Left renal pelvis (tissue), 4 donors: ENCODE results near the gene TLE3. TPM values are rescaled to one million over a fixed set of nuclear protein-coding genes. Genes with fewer than 3 reads are reported as not detected.
"Not testable (repeated sequence)": the region's sequence is repeated elsewhere in the genome, so short reads cannot be mapped to it uniquely, and the experiment has no call there.

ENCODE experiments used
- DNase-seq, 4 donors: peaks; one replicate each; pipeline ENCODE4 v3.0.0-alpha.2; 2013; ENCODE audit warnings: low read depth in 4 of 4, low spot score in 3 of 4
- polyA plus RNA-seq, 4 donors: library from polyadenylated mRNA; unstranded; fragments of 120-200 nt; gene quantifications; one replicate each; pipeline ENCODE4 v1.2.1, GENCODE V29; 2013; ENCODE audit not compliant: insufficient read length in 4 of 4

The TLE3 gene
- 10 to 100 TPM; 31.3 to 46.5 (median 44.7) TPM for polyA plus RNA-seq

GRCh38 chr15:70097321-70098152, at the start of gene TLE3:
Gene TLE3, minus strand, starts transcription at chr15:70097917. Its CDS starts 1,119 bp downstream, at chr15:70096798.
- peak; percentile 94 to 96 (median 95) for DNase-seq

DNA sequence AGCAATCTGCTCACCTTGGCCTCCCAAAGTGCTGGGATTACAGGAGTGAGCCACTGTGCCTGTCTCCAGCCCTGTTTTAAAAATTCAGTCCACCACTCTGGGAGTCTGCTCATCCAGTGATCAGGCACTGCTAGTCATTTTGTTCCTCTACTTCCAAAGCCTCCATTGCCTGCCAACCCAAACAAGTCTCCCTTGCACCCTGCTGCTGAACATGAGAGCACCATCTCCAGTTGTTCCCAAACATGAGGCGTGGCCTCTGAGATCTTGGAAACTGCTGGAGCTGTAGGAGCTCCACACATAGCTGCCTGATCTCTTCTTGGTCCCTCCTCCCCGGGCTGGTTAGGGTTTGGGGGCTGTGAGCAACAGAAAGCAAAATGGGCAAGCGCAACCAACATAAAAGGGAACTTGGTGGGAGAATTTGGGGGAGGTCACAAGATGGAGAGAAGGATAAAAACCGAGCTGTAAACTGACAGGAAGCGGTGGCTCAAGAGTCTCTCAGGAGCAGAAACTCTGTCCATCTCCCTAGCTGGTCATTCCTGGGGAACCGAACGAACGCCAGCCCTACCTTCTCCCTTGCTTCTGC, 49.6 kb upstream of the TLE3 start:
- no peak for DNase-seq

- DNase-seq: no peak
These were observed 49.1 kb upstream of the TLE3 start for GRCh38 chr15:70146771-70147170.

GRCh38 chr15:70146162-70146561, 48.4 kb upstream of the TLE3 start:
- no peak for DNase-seq

GRCh38 chr15:70145261-70145660, 47.5 kb upstream of the TLE3 start:
- DNase-seq: no peak

DNA sequence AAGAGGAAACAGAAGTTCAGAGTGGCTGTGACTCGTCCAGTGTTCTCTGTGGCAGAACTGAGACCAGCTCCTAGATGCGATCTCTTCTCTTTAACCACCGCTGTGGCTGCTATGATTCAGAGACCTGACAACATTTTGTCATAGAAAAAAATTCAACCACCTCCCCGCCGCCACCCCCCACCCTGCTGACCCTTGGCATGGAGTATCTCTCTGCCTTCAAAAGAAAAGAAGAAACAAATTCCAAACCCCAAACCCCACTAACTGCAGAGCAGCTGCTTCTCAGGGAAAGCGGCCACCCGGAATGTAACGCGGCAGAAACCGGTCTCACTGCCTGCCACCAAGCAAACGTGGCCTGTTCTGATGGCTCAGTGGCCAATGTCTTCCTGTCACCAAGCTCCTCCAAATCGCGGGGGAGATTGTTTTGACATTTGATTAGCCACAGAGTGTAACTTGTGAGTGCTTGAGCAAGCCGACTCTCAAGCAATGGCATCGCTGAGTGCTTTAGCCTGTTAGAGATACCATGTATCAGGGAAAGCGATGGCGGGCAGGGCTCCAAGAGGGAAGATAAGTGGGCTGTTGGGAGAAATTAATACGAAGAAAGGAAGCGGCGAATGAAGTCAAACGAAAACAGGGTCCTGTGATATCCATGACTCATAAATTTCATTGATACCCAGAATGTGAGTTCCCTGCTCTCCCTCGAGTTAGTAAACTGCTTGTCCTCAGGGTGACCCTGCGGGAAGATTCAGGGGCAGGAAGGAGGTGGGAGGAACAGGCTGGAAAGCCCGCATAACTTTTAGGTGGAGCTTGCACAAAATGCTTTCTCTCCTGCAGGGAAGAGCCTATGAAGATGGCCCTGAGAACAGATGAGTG, 44.8 kb upstream of the TLE3 start:
- DNase-seq: no peak

- DNase-seq: no peak
These were observed 44.3 kb upstream of the TLE3 start for GRCh38 chr15:70142072-70142321.

DNA sequence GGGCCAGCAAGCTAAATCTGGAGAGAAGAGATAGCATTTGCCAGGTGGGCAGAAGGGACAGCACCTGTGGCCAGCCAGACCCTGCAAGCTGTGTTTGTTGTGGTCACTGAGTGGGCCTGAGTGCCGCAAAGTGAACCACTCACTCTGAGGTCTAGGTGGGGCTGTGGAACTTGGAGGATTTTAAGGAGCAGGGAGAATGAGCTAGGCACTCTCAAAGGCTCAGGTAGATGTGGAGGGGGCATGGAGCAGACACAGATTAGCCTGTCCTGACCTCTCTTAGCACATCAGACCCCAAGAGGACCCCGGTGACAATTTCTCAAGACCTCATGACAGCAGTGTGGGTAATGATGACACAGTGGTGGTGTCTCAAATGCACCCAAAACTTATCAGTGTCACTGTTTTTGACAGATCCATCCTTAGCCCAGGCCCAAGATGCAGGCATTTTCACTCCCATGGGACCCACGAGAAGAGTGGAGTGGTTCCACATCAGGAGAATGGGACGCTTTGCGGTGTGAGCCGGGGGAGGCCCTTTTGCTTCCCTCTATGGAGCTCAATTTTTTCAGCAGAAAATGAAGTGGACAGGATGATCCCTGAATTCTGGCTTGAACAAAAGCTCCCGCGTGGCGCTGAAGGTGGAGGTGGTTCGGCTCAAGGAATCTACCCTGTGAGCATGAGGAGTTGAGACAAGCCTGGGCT, 43.8 kb upstream of the TLE3 start:
- no peak for DNase-seq

DNA sequence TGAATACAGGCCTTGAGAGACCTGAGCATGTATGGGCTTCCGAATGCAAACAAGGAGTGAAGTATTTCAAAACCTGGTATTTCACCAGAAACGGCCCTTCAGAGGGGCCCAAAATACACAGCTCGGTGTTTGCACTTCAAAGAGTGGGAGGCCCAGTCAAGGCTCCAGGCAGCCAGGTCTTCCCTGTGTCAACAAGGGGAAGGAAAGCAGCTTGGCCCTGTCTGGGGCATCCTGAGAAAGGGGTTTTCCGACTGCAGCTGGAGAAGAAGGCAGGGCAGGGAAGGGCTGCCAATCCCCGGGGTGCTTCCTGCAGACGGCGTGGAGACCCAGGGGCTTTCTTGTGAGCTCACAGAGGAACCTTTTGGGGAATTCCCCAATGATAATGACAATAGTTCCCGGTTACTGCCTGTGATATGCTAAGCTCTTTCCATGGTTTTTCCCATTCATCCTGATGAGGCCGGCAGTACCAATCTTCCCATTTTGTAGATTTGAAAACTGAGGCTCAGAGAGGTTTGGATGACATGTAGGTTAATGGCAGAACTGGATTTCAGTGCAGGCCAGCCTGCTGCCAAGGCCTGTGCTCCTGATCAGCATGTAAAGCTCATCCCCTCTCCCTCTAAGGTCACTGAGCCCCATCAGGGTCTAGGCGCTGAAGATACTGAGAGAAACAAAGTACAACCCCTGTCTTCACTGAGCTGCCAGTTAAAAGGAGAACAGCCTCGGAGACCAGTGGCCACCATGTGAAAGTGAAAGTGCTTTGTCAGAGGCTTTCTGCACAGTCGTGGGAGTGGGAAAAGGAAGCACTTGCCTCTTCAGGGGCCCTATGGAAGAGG, 43.0 kb upstream of the TLE3 start:
- DNase-seq: no peak

- DNase-seq: no peak
These were observed 42.4 kb upstream of the TLE3 start for GRCh38 chr15:70140025-70140542.

GRCh38 chr15:70137967-70138366, 40.2 kb upstream of the TLE3 start:
- DNase-seq: no peak

DNA sequence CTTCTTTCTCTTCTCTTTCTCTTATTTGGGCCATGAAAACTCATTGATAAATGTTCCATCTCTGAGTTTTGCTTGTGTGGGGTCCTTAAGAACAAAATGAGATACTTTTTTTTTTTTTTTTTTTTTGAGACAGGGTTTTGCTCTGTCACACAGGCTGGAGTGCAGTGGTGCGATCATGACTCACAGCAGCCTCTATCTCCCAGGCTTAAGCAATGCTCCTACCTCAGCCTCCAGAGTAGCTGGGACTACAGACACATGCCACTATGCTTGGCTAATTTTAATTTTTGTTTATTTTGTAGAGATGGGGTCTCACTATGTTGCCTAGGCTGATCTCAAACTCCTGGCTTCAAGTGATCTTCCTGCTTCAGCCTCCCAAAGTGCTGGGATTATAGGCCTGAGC, 39.3 kb upstream of the TLE3 start:
- DNase-seq: not testable (repeated sequence)

- no peak for DNase-seq
These were observed 36.2 kb upstream of the TLE3 start for GRCh38 chr15:70133781-70134421.

- no peak for DNase-seq
These were observed 35.6 kb upstream of the TLE3 start for GRCh38 chr15:70133296-70133695.

DNA sequence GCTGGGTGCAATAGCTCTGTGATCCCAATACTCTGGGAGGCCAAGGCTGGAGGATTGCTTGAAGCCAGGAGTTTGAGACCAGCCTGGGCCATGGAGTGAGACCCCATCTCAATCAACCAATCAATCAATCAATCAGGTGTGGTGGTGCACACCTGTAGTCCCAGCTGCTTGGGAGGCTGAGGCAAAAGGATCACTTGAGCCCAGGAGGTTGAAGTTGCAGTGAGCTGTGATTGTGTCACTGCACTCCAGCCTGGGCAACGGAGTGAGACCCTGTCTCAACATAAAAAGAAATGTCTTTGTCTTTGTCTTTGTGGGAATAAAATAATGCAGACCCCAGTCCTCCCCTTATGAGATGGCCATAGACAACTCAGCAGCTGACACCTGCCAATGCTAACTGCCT, 34.9 kb upstream of the TLE3 start:
- no peak for DNase-seq

DNA sequence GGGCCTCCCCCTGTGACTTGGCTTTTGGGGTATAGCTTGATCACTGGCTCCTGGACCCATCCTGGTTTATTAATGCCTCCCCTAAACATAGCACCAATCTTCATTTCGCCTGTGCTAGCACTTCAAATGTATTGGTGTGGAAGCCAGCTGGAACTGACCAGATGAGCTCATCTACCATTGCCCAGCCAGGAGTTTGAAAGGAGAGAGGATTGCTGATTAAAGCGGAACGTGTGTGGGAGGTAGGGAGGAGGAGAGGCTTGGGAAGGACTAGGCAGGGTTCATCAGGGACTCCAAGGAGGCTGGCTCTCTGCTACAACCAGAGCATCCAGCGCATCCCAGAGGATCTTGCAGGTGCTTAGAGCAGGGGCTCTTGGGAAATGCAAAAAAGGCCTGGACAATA, 34.4 kb upstream of the TLE3 start:
- no peak for DNase-seq

DNA sequence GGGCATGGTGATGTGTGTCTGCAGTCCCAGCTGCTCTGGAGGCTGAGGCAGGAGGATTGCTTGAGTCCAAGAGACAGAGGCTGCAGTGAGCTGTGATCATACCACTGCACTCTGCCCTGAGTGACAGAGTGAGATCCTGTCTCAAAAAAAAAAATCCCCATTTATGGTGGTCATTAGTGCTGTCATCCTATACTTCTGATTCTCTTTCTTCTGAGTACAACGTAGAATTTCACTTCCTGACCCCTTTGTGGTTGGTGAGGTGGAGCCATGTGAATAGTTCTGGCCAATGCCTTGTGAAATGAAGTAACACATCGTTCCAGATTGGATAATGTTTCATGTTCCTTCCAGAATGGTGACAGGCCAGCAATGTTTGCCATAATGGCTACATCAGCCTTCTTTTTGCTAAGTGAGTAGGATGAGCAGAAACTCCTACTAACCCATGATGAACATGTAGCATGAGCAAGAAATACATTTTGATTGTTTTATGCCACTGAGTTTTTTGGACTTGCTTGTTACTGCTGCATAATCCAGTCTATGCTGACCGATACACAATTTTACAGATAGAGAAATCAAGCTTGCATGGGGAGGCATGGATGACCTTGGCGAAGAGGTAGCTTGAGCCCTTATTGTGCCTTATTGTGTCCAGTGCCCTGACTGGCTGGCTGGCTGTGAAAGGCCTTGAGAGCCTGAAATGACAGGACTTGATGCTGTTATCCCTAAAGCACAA, 30.9 kb upstream of the TLE3 start:
- no peak for DNase-seq

- DNase-seq: no peak
These were observed 30.2 kb upstream of the TLE3 start for GRCh38 chr15:70127770-70128413.
